SU-DHL-6 (cell line): ENCODE data around the gene C3orf22.

Experiments used
- CTCF ChIP-seq: fragments of 200-600 bp; sonication (generic); IDR thresholded peaks from one replicate; pipeline ENCODE4 v1.5.1; 2017; ENCODE audit warnings: antibody characterized with exemption, mild to moderate bottlenecking, low read length, moderate library complexity; ENCODE audit not compliant: insufficient read depth, poor library complexity, severe bottlenecking
- EZH2phosphoT487 ChIP-seq: fragments of 200-600 bp; sonication (generic), shearing (Covaris generic); conservative IDR thresholded peaks from 2 replicates; pipeline ENCODE4 v1.6.1; 2018; ENCODE audit warnings: mild to moderate bottlenecking, antibody characterized with exemption, low read length, moderate library complexity, mixed read lengths

- TF ChIP-seq EZH2phosphoT487 (no peak), CTCF (no peak)
These were observed 34.2 kb downstream of the C3orf22 start for GRCh38 chr3:126524429-126524988.
